ENCODE measurements around the gene GRB7.
A peak's percentile ranks its signal among the peaks of the same experiment; 100 is the strongest.

GRB7 gene

GRCh38 chr17:39775031-39775430 is 37.3 kb downstream of the GRB7 start:
- DNase-seq: peak; percentile 38

GRCh38 chr17:39776252-39776651 is 38.5 kb downstream of the GRB7 start:
- DNase-seq: peak; percentile 55

- DNase-seq: peak; percentile 60
These were observed 40.0 kb downstream of the GRB7 start for GRCh38 chr17:39777534-39778365.

GRCh38 chr17:39781031-39781860 is 43.5 kb downstream of the GRB7 start:
- DNase-seq: peak; percentile 36

- DNase-seq: no peak
These were observed 44.1 kb downstream of the GRB7 start for GRCh38 chr17:39781861-39782213.

- DNase-seq: no peak
These were observed 44.7 kb downstream of the GRB7 start for GRCh38 chr17:39782481-39782880.

- DNase-seq: no peak
These were observed 45.2 kb downstream of the GRB7 start for GRCh38 chr17:39782980-39783379.

GRCh38 chr17:39787041-39787440 is 49.3 kb downstream of the GRB7 start:
- no peak for DNase-seq

- no peak for DNase-seq
These were observed 50.2 kb downstream of the GRB7 start for GRCh38 chr17:39787743-39788484.

GRCh38 chr17:39791111-39791992 is 53.6 kb downstream of the GRB7 start:
- DNase-seq: peak; percentile 70

- DNase-seq: peak; percentile 29
These were observed 54.9 kb downstream of the GRB7 start for GRCh38 chr17:39792526-39793221.

- no peak for DNase-seq
These were observed 55.6 kb downstream of the GRB7 start for GRCh38 chr17:39793301-39793872.

- peak; percentile 63 for DNase-seq
These were observed 56.7 kb downstream of the GRB7 start for GRCh38 chr17:39794249-39794970.
